GM19467 (cell line): ENCODE measurements around the gene C4B.
"Not testable (repeated sequence)": the region's sequence is repeated elsewhere in the genome, so short reads cannot be mapped to it uniquely, and the experiment has no call there.

Source experiments
- ATAC-seq: cut with Tn5 transposase; IDR thresholded peaks from one replicate; pipeline ENCODE4 v1.9.1; 2021; ENCODE audit warnings: mild to moderate bottlenecking, moderate library complexity; ENCODE audit not compliant: unreplicated experiment

C4B gene

DNA sequence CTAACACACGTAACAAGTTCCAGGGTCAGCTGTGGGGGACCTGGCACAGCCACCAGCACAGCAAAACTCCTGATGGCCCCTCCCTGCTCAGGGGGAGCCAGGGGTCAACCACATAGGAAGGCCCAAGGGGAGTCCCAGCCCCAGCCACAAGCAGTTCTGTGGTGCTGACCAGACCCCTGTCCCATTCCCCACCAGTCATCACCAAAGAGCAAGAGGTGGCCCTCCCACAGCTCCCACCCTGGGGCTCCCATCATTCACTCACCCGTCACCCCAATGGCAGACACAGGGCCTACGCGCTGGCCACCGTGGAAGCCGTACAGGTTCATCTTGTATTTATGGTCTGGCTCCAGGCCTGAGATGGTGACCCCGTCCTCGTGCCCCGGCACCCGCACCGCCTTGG, 35.1 kb downstream of the C4B start:
- ATAC-seq, result not testable (repeated sequence)

DNA sequence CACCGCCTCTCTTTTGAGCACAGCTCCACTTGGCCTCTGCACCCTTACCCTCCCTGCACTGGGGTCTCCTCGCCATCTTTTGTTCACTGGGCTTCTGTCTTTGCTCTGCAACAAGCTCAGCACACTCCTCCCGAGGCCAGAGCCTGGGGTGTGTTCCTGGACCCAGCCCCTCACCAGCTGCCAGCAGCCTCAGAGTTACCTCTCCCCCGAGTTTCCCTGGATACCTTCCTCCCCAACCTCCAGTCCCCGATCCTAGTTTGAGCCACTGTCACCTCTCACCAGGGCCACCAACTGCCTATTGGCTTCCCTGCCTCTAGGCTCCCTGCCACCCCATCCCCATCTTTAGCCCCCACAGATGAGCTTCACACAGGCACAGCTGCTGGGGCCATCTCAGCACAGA, 36.0 kb downstream of the C4B start:
- ATAC-seq, result no peak

DNA sequence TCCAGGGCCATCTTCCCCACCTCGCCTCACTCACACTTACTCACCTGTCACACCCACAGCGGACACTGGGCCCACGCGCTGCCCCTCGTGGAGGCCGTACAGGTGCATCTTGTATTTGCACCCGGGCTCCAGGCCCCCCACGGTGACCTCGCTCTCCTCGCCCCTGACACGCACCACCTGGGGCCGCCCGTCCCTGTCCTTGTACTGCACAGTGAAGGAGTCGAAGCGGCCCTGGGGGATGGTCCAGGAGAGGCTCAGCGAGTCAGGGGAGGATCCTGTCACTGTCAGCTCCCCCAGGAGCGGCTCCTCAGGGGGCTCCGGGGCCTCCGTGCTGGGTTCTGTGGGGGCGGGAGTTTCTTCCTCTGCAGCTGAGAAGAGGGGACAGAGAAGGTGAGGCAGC, 38.0 kb downstream of the C4B start:
- ATAC-seq, result not testable (repeated sequence)

DNA sequence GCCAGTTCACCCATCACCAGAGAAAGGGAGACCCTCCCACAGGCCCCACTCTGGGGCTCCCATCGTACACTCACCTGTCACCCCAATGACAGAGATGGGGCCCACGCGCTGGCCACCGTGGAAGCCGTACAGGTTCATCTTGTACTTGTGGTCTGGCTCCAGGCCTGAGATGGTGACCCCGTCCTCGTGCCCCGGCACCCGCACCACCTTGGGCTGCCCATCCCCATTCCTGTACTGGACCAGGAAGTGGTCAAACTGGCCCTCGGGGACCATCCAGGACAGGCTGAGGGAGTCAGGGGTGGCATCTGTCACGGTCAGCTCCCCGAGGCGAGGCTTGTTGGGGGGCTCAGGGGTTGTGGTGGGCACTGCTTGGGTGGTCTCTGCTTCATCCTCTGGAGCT, 38.7 kb downstream of the C4B start:
- not testable (repeated sequence) for ATAC-seq

DNA sequence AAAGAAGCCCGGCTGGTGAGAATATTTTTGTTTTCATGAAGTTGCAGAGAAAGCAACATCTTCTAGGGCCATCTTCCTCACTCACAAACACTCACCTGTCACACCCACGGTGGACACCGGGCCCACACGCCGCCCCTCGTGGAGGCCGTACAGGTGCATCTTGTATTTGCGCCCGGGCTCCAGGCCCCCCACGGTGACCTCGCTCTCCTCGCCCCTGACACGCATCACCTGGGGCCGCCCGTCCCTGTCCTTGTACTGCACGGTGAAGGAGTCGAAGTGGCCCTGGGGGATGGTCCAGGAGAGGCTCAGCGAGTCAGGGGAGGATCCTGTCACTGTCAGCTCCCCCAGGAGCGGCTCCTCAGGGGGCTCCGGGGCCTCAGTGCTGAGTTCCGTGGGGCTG, 41.2 kb downstream of the C4B start:
- ATAC-seq, result not testable (repeated sequence)

DNA sequence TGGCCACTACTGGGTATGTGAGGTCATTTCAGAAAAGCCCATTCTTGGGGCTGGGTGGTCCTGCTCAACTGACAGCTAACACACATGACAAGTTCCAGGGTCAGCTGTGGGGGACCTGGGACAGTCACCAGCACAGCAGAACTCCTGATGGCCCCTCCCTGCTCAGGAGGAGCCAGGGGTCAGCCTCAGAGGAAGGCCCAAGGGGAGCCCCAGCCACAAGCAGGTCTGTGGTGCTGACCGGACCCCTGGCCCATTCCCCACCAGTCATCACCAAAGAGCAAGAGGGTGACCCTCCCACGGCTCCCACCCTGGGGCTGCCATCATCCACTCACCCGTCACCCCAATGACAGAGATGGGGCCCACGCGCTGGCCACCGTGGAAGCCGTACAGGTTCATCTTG, 41.7 kb downstream of the C4B start:
- no peak for ATAC-seq

DNA sequence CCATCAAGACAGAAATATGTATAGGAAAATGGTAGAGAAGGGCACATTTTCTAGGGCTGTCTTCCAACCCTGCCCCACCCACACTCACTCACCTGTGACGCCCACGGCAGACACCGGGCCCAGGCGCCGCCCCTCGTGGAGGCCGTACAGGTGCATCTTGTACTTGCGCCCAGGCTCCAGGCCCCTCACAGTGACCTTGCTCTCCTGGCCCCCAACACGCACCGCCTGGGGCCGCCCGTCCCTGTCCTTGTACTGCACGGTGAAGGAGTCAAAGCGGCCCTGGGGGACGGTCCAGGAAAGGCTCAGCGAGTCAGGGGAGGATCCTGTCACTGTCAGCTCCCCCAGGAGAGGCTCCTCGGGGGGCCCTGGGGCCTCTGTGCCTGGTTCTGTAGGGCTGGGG, 43.4 kb downstream of the C4B start:
- no peak for ATAC-seq

DNA sequence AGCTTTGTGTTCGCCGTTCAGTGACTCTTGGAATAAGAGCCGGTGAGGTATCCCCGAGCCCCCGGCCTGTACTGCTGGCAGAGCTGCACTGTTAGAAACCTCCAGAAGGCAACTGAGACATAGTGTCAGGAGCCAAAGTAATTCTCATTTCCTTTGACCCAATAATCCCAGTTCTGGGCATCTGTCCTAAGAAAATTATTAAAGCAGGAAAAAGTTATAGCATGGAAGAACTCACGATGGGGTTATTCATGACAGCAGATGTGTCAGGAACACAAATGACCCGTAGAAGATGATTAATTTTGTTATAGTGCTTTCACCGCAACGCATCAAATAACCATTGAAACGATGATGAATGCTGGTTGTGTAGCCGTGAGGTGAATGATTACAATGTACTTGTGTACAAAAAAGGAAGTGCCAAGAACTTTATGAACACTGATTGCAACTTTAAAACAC, 43.9 kb downstream of the C4B start:
- no peak for ATAC-seq

DNA sequence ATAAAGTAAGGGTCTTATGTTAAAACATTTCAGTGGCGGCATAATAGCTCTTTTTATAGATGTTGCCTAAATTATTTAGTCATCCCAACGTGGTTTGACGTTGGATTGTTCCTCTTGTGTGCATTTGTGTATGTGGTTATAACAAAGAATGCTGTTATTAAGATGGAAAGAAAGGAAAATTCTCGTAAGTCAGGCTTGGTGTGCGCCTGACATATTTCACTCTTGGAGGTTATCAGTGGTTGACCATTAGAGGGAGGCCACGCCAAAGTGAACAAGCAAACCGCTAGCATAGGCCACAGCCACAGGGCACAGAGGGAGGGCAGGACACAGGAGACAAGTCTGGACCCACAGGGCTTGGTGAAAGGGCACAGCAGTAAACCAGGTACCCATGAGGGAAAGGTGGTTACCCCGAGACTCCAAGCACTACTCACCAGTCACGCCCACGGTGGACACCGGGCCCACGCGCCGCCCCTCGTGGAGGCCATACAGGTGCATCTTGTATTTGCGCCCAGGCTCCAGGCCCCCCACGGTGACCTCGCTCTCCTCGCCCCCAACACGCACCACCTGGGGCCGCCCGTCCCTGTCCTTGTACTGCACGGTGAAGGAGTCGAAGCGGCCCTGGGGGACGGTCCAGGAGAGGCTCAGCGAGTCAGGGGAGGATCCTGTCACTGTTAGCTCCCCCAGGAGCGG, 46.5 kb downstream of the C4B start:
- no peak for ATAC-seq

DNA sequence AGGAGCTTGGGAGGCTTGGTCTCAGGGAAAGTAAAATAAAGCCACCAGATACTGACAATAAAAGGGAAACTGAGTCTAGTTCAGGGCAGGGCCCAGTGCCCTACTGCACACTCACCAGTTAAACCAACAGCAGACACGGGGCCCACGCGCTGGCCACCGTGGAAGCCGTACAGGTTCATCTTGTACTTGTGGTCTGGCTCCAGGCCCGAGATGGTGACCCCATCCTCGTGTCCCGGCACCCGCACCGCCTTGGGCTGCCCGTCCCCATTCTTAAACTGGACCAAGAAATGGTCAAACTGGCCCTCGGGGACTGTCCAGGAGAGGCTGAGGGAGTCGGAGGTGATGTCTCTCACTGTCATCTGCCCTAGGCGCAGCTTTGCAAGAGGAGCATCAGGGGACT, 50.1 kb downstream of the C4B start:
- ATAC-seq, result no peak

DNA sequence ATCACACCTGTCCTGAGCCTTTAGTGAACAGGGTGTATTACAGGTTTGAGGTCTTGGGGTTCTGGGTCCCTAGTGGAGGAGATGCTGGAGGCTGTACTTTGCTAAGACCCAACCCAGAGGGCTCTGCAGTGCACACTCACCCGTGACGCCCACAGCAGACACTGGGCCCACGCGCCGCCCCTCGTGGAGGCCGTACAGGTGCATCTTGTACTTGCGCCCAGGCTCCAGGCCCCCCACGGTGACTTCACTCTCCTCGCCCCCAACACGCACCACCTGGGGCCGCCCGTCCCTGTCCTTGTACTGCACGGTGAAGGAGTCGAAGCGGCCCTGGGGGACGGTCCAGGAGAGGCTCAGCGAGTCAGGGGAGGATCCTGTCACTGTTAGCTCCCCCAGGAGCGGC, 52.9 kb downstream of the C4B start:
- ATAC-seq, result not testable (repeated sequence)

DNA sequence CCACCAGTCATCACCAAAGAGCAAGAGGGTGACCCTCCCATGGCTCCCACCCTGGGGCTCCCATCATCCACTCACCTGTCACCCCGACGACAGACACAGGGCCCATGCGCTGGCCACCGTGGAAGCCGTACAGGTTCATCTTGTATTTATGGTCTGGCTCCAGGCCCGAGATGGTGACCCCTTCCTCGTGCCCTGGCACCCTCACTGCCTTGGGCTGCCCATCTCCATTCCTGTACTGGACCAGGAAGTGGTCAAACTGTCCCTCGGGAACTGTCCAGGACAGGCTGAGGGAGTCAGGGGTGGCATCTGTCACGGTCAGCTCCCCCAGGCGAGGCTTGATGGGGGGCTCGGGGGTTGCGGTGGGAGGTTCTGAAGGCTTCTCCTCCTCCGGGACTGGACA, 53.7 kb downstream of the C4B start:
- ATAC-seq, result not testable (repeated sequence)

DNA sequence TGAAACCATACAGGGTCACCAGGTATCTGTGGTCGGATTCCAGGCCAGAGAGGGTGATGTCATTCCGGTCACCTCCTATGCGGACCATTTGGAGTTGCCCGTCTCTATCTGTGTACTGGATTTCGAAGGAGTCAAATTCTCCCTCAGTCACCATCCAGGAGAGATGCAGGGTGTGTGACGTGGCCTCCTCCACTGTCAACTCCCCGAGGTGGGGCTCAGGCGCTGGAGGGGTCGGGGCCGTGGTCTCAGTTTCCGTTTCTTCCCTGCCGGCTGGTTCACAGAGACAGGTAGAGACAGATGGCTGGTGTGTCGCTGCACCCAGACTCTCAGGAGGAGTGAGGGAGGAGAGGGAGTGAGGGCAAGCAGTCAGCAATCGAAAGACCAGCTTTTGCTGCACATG, 54.3 kb downstream of the C4B start:
- no peak for ATAC-seq

DNA sequence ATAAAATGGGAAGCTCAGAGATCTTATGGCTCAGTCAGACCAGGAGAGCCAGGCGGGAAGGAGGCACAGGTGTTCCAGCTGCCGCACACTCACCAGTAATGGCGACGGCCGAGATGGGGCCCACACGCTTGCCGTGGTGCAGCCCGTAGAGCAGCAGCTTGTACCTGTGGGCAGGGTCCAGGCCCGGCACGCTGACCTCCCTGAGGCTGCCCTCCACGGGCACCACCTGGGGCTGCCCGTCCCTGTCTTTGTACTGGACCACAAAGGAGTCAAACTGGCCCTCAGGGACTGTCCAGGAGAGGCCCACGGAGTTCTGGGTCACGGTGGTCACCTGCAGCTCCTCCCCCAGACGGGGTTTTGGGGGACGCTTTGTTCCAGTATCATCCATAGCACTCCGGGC, 54.9 kb downstream of the C4B start:
- no peak for ATAC-seq

DNA sequence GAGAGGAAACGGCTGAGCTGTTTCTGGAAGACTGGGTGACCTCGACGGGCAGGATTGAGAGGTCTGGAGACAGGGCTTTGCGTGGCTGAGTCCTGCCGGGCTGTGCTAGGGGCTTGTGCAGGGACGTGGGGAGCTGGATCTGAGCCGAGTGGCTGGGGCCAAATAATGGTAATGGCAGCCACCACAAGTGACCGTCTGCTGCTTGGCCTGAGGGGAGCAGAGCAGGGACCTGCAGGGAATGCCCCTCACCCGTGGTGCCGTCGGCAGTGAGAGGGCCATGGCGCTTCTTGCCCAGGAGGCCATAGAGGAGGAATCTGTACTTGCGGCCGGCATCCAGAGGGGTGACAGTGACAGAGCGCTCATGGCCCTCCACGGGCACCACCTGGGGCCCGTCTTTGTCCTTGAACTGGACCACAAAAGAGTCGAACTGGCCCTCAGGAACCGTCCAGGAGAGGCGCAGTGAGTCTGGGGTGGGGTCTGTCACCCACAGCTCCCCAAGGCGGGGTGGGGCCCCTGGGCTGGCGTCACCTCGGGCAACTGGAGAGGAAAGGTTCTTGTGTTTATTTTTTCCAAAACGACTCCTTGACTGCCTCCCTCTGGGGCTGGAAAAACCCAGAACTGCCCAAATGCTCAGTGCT, 55.4 kb downstream of the C4B start:
- no peak for ATAC-seq

DNA sequence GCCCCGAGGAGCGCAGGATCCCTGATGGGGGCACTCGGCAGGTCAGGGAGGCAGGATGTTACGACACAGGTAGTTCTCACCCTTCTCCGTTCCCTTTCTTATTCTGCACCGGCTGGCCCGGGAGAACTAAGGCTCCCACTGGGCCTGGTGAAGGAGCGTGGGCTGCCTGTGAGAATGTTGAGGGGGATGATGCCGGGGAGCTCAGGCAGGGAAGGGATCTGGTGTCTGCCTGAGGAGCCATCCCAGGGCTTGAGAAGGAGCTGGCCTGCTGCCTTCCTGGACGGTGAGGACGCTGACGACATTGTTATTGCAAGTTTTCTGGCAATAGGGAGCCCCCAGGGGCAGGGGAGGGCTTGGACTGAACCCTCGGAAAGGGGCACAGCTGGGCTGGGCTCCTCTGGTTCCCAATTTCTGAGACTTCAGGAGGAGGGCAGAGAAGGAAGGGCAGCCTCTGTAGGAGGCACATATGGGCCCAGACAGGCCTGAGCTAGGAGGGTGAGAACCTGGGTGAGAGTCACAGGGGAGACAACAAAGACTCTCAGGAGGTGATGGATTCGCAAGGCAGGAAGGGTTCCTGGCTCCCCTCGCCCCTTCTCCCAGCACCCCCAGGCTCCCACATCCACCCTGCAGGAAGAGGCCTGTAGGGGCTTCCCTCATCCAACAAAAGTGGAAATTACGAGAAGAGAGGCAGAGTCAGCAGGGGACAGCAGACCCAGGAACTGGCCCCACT, 56.4 kb downstream of the C4B start:
- no peak for ATAC-seq

DNA sequence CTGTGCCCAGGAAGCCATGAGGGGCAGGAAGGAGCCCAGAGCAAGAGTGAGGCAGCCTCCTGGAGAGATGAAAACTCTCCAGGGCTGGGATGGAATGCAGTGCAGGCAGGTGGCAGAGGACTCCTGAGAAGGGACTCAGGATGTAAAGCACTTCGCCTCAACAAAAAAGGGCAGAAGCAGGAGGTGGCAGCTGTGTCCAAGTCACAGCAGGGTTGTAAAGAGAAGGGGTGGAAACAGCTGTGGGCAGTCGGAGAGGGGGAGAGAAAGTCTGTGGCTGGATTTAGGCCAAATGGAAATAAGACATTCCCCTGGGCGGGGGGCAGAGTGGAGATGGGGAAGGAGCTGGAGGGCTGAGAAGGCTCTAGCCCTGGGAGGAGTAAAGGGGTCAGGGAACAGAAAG, 58.5 kb downstream of the C4B start:
- no peak for ATAC-seq

DNA sequence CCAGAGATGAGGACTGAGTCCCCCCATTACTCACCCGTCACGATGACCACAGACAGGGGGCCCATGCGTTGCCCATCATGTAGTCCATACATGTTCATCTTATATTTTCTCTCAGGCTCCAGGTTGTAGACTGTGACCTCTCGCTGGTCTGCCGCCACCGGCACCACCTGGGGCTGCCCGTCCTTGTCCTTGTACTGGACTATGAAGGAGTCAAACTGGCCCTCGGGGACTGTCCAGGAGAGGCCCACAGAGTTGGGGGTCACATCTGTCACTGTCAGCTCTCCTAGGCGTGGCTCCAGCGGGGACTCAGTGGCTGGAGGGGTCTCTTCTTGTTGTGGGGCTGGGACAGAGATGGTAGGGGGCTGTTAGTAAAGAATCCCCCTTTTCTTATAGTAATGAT, 59.0 kb downstream of the C4B start:
- no peak for ATAC-seq

DNA sequence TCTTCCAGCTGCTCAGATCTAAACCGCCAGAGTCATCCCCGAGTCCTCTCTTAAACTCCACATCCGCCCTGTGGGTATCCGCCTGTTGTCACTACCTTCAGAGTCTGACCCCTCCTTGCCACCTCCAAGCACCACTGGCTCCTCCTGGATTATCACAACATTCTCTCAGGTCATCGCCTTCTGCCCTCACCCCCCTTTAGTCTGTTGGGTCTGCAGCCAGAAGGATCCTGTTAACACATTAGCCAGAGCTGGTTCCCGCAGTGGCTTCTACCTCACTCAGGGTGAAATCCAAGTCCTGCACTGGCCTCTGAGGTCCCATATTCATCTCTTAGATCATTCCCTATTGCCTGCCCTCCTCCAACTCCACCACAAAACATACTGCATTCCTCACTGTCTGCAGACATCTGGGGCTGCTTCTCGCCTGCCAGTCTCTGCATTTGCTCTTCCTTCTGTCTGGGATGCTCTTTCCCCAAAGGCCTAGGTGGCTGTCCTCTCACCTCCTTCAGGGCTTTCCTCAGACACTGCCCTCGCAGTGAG, 60.5 kb downstream of the C4B start:
- ATAC-seq, result no peak

DNA sequence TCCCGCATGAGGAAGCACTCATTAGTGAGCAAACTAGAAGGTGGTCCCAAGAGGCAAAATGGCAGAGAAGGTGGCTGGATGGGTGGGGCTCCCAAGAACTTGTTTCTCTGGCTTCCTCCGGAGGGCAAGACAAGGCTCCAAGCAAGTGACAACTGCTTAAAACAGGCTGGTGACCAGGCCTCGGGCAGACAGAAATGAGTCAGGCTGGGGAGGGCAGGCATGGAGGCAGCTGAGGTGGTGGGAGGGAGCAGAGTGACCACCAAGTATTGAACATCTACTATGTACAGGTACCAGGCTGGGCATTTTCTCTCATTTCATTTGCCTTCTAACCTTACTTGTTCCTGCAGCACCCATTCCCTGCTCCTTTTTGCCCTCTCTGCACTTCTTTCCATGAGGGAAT, 61.2 kb downstream of the C4B start:
- ATAC-seq, result no peak

DNA sequence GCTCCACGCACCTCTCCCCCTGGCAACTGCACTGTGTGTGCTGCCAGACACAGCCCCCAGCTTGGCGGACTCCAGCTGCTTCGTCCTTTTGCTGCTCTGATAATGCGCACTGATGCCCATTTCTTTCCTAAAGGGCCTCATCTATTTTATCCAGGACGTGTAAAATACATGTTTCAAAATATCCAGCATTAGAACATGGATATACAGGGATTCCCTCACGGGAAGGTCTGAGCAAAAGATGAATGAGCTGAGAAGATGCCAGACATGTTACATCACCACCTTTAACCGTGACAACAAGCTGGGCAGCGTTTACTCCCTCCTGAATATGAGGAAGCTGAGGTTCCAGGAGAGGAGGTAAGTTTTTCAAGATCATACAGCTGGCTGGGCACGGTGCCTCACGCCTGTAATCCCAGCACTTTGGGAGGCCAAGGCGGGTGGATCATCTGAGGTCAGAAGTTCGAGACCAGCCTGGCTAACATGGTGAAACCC, 61.8 kb downstream of the C4B start:
- no peak for ATAC-seq
